K562 (cell line): ENCODE data around the gene ARMC12. TPM values are rescaled to one million over a fixed set of nuclear protein-coding genes. Genes with fewer than 3 reads are reported as not detected.
A peak's percentile ranks its signal among the peaks of the same experiment; 100 is the strongest.

Experiments
- E2F8 ChIP-seq: fragments of 450-650 bp; IDR thresholded peaks from 2 replicates; pipeline ENCODE4 v1.7.1; 2018; ENCODE audit warnings: mild to moderate bottlenecking, low read depth; ENCODE audit not compliant: partially characterized antibody
- ELF1 ChIP-seq: fragments of 200-800 bp; sonication (Bioruptor generic); IDR thresholded peaks from 2 replicates; pipeline ENCODE4 v1.6.1; 2016; ENCODE audit warnings: missing genetic modification characterization, missing compliant biosample characterization
- FIP1L1 ChIP-seq: fragments of 200-400 bp; formaldehyde crosslinking; IDR thresholded peaks from 2 replicates; pipeline ENCODE4 v1.6.1; 2018; ENCODE audit warnings: mild to moderate bottlenecking, low read depth, low read length; ENCODE audit not compliant: poor library complexity, severe bottlenecking
- FOS ChIP-seq: IDR thresholded peaks from 3 replicates; pipeline ENCODE4 v1.6.1; 2011; ENCODE audit not compliant: insufficient read length; ENCODE audit errors: extremely low read depth
- GTF2F1 ChIP-seq: IDR thresholded peaks from 2 replicates; pipeline ENCODE4 v1.6.1; 2011; ENCODE audit warnings: low read depth, low read length, improper control_type of control experiment
- HNRNPL ChIP-seq: fragments of 200-400 bp; formaldehyde crosslinking; IDR thresholded peaks from 2 replicates; pipeline ENCODE4 v1.6.1; 2017; ENCODE audit warnings: low read depth, mild to moderate bottlenecking, low read length
- HNRNPUL1 ChIP-seq: fragments of 200-400 bp; formaldehyde crosslinking; IDR thresholded peaks from 2 replicates; pipeline ENCODE4 v1.6.1; 2017; ENCODE audit warnings: low read length
- NCOA1 ChIP-seq: fragments of 450-650 bp; IDR thresholded peaks from 2 replicates; pipeline ENCODE4 v1.6.1; 2016; ENCODE audit warnings: low read depth
- NRF1 ChIP-seq, 2 experiments: fragments of 450-650 bp; IDR thresholded peaks in 1 of 2; conservative IDR thresholded peaks in 1 of 2; 2 replicates each; pipeline ENCODE4 v1.6.1; 2014; ENCODE audit warnings: mild to moderate bottlenecking in 2 of 2
- PKNOX1 ChIP-seq: fragments of 450-650 bp; IDR thresholded peaks from 2 replicates; pipeline ENCODE4 v1.6.1; 2016
- SLC30A9 ChIP-seq: fragments of 250-450 bp; sonication (Bioruptor Pico); IDR thresholded peaks from 2 replicates; pipeline ENCODE4 v1.8.0; 2022; ENCODE audit warnings: mild to moderate bottlenecking, moderate library complexity
- SNRNP70 ChIP-seq: fragments of 200-400 bp; formaldehyde crosslinking; optimal IDR thresholded peaks from 2 replicates; pipeline ENCODE3; 2017; ENCODE audit warnings: low read depth, low read length
- THRB ChIP-seq: fragments of 450-650 bp; formaldehyde crosslinking; conservative IDR thresholded peaks from 2 replicates; pipeline ENCODE4 v1.4.0; 2022; ENCODE audit warnings: mild to moderate bottlenecking, missing genetic modification characterization
- ZBTB11 ChIP-seq, 3 experiments: fragments of 200-800 bp in 1 of 3; fragments of 250-450 bp in 1 of 3; fragments of 450-650 bp in 1 of 3; sonication (Bioruptor Pico) in 1 of 3; sonication (Bioruptor generic) in 1 of 3; formaldehyde crosslinking in 1 of 3; IDR thresholded peaks; 2 replicates each; pipeline versions ENCODE4 v1.6.1 to v1.8.0; 2016 to 2022; ENCODE audit warnings: mild to moderate bottlenecking in 2 of 3, missing genetic modification characterization in 2 of 3, missing compliant biosample characterization in 1 of 3, moderate library complexity in 1 of 3
- ZBTB17 ChIP-seq: fragments of 450-650 bp; formaldehyde crosslinking; IDR thresholded peaks from 2 replicates; pipeline ENCODE4 v1.4.0; 2020; ENCODE audit warnings: mild to moderate bottlenecking
- ZBTB34 ChIP-seq: fragments of 250-450 bp; sonication (Bioruptor Pico); IDR thresholded peaks from 2 replicates; pipeline ENCODE4 v1.8.0; 2021; ENCODE audit warnings: mild to moderate bottlenecking, moderate library complexity
- polyA plus RNA-seq, 8 experiments: library from polyadenylated mRNA; depleted of rRNA in 4 of 8; stranded (reverse) in 5 of 8; unstranded in 3 of 8; fragments of >200 nt; fragmentation: Nextera tagmentation in 2 of 8; fragmentation: Illumina TruSeq in 1 of 8; extraction: Ambion mirVana in 2 of 8; extraction: Trizol in 1 of 8; gene quantifications; 2 replicates each; pipeline versions ENCODE4 v1.2.1 to v1.2.3, GENCODE V29; 2011 to 2014; ENCODE audit warnings: inconsistent platforms in 1 of 8, missing spikeins in 1 of 8
- total RNA-seq, 7 experiments: library from RNA; depleted of rRNA in 6 of 7; stranded (reverse); fragments of >200 nt in 6 of 7; fragmentation: Illumina TruSeq in 2 of 7; extraction: Trizol in 2 of 7; gene quantifications; 2 replicates each; pipeline versions ENCODE4 v1.2.1 to v1.2.3, GENCODE V29; 2011 to 2021; ENCODE audit warnings: low replicate concordance in 1 of 7

ARMC12 gene
- total and polyA plus RNA-seq, 9 of the 15 experiments (the other 6 are each of a cell fraction or from before 2014, with no cell fraction given), result 0.09 to 0.58 (median 0.31) TPM; not detected in 3

- TF ChIP-seq THRB (no peak; the same call in 1 of the 2 replicates), PKNOX1 (peak; percentile 21; the same call in 1 of the 2 replicates), ZBTB17 (CRISPR knock-in tag) (peak; percentile 53; the same call in 1 of the 2 replicates), FOS (no peak), ZBTB11 (CRISPR knock-in tag; IDR thresholded peaks at IDR 0.05) (peak in 2 of 3 experiments; percentile 24 to 87; a peak in 3 of 6 replicates), NRF1 (conservative IDR thresholded peaks at IDR 0.05 in 1 of 2, IDR thresholded peaks at IDR 0.05 in 1 of 2) (peak; percentile 78 to 80), ELF1 (tag) (no peak), SLC30A9 (CRISPR knock-in tag) (0 out of 2 replicates have a peak, but pooled peaks have one; percentile 58), E2F8 (no peak), HNRNPL (0 out of 2 replicates have a peak, but pooled peaks have one; percentile 58), SNRNP70 (no peak), HNRNPUL1 (no peak), FIP1L1 (peak; percentile 93), NCOA1 (peak; percentile 63; the same call in 1 of the 2 replicates), GTF2F1 (no peak), ZBTB34 (CRISPR knock-in tag) (0 out of 2 replicates have a peak, but pooled peaks have one; percentile 10)
Observed at GRCh38 chr6:35731736-35732532, 4.9 kb upstream of the ARMC12 start (continued).
